Activated CD4-positive, alpha-beta T cell treated with anti-CD3 and anti-CD28 coated beads, Interleukin-2, amount 10 ng/mL, durations not matched to agents 24 days and 14 days (primary cell): ENCODE data around the gene C1GALT1C1. TPM values are rescaled to one million over a fixed set of nuclear protein-coding genes. Genes with fewer than 3 reads are reported as not detected.
"Not testable (repeated sequence)": the region's sequence is repeated elsewhere in the genome, so short reads cannot be mapped to it uniquely, and the experiment has no call there.

Experiments used
- DNase-seq: peaks from one replicate; pipeline ENCODE4 v3.0.0; 2022
- H3K27ac Mint-ChIP-seq: one replicate; pipeline ENCODE4 v1.8.0; 2022; ENCODE audit warnings: mild to moderate bottlenecking, mixed read lengths
- H3K27me3 Mint-ChIP-seq: one replicate; pipeline ENCODE4 v1.8.0; 2022; ENCODE audit warnings: mixed read lengths
- H3K36me3 Mint-ChIP-seq: one replicate; pipeline ENCODE4 v1.8.0; 2022; ENCODE audit warnings: low read depth, mild to moderate bottlenecking, mixed read lengths
- H3K4me1 Mint-ChIP-seq: one replicate; pipeline ENCODE4 v1.8.0; 2021; ENCODE audit warnings: mixed read lengths
- H3K4me3 Mint-ChIP-seq: one replicate; pipeline ENCODE4 v1.8.0; 2022; ENCODE audit warnings: mild to moderate bottlenecking, moderate library complexity, mixed read lengths
- H3K9me3 Mint-ChIP-seq: one replicate; pipeline ENCODE4 v1.8.0; 2021; ENCODE audit warnings: mixed read lengths
- intact Hi-C: fragments of 100-400 bp; cut with micrococcal nuclease; formaldehyde crosslinking; loops from one replicate; pipeline ENCODE4 v1.15.1; 2023
- total RNA-seq: library from RNA; stranded (reverse); gene quantifications from 2 replicates; pipeline ENCODE4 v1.2.3, GENCODE V29; 2022

C1GALT1C1 gene
- 21.1 and 21.7 TPM in 2 replicates for total RNA-seq

GRCh38 chrX:120629667-120630537, at the start of gene C1GALT1C1:
TSS of gene C1GALT1C1 (minus strand) at chrX:120630054. CDS start at chrX:120627166, 2,888 bp downstream.
- intact Hi-C loops, result loop anchor here (1.0 to 2.0 kb wide), 4 partner anchors 26 to 131 kb away; partner anchors contain the start of gene MCTS1
- Mint-ChIP-seq H3K27me3 (no peaks in the 10 kb centered on the region), H3K27ac (peak within 1 kb of the TSS; percentile 97), H3K9me3 (no peaks in the 10 kb centered on the region), H3K4me1 (peaks cover 15% of the 10 kb centered on the region), H3K4me3 (peak within 1 kb of the TSS; percentile 94), H3K36me3 (peaks cover 7% of the 10 kb centered on the region)
- DNase-seq, result peak; percentile 97

- intact Hi-C loops, result loop anchor here (1.0 to 2.0 kb wide), 2 partner anchors 9 to 20 kb away; no protein-coding TSS in a partner anchor
- Mint-ChIP-seq H3K4me3 (no peak overlapping the region), H3K9me3 (peaks cover 15% of the 10 kb centered on the region), H3K36me3 (peaks cover 6% of the 10 kb centered on the region), H3K4me1 (peaks cover 14% of the 10 kb centered on the region), H3K27ac (peak overlapping the region; percentile 75), H3K27me3 (no peaks in the 10 kb centered on the region)
- no peak for DNase-seq
Observed at GRCh38 chrX:120677004-120677652, 47.3 kb upstream of the C1GALT1C1 start.

DNA sequence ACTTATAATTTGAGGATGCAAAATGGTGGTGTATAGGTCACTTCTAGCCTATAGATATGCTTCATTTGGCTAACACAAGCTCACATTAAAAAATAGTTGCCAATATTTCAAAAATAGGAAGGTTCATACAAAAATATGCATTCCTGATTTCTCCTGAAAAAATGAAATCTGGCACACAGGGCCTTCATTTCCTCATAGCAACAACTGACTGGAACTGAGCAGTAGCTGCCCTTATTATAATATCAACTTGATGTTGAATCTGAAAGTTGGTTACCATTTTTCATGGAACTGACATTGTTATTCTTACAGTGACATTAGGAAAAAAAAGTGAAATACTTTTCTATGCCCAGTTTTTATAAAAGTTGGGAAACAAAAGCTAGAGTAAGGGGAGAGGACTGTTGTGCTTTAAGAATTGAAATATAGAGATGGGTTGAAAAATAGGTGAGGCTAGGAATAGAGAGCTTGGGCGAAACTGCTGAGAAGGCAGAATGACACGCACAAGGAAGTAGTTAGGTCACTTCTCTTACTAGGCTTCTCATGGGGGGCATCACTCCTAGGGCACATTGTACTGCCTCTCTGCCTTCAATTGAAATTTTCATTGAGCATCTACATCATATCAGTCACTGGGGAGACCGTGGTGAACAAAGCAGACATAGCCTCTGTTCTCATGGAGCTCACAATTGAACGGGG, 43.1 kb upstream of the C1GALT1C1 start:
- no peak for DNase-seq
- Mint-ChIP-seq H3K9me3 (peaks cover 7% of the 10 kb centered on the region), H3K4me3 (no peak overlapping the region), H3K36me3 (peaks cover 6% of the 10 kb centered on the region), H3K4me1 (peaks cover 10% of the 10 kb centered on the region), H3K27me3 (no peaks in the 10 kb centered on the region), H3K27ac (no peak overlapping the region)
- intact Hi-C loops, result no loop called here

GRCh38 chrX:120672389-120672788, 42.5 kb upstream of the C1GALT1C1 start:
- intact Hi-C loops, result no loop called here
- DNase-seq, result no peak
- Mint-ChIP-seq H3K27me3 (no peaks in the 10 kb centered on the region), H3K36me3 (peaks cover 6% of the 10 kb centered on the region), H3K9me3 (peaks cover 7% of the 10 kb centered on the region), H3K4me1 (peaks cover 10% of the 10 kb centered on the region), H3K4me3 (no peak overlapping the region), H3K27ac (no peak overlapping the region)

- no peak for DNase-seq
- H3K27me3 Mint-ChIP-seq, result no peaks in the 10 kb centered on the region
- peaks cover 5% of the 10 kb centered on the region for H3K9me3 Mint-ChIP-seq
- H3K4me1 Mint-ChIP-seq, result peaks cover 8% of the 10 kb centered on the region
- no peak overlapping the region for H3K27ac Mint-ChIP-seq
- no peak overlapping the region for H3K4me3 Mint-ChIP-seq
- intact Hi-C loops, result no loop called here
- peaks cover 5% of the 10 kb centered on the region for H3K36me3 Mint-ChIP-seq
Observed at GRCh38 chrX:120671963-120672362, 42.1 kb upstream of the C1GALT1C1 start.

GRCh38 chrX:120668357-120668756, 38.5 kb upstream of the C1GALT1C1 start:
- intact Hi-C loops, result no loop called here
- Mint-ChIP-seq H3K4me3 (no peak overlapping the region), H3K27ac (no peak overlapping the region), H3K9me3 (no peaks in the 10 kb centered on the region), H3K27me3 (no peaks in the 10 kb centered on the region), H3K36me3 (no peaks in the 10 kb centered on the region), H3K4me1 (peaks cover 9% of the 10 kb centered on the region)
- no peak for DNase-seq

DNA sequence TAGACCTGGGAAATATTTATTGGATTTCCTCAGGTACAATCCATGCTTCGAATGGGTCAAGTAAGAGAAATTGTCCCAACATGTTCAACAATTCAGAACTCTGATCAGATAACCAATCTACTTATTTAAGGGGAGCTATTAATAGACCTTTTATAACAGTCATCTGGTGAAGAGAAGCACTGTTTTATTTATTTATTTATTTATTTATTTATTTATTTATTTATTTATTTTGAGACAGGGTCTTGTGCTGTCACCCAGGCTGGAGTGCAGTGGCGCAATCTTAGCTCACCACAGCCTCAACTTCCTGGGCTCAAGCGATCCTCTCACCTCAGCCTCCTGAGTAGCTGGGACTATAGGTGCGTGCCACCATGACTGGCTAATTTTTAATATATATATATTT, 34.7 kb upstream of the C1GALT1C1 start:
- intact Hi-C loops, result loop anchor here (1.0 kb wide), 1 partner anchor 166 kb away; no protein-coding TSS in a partner anchor

DNA sequence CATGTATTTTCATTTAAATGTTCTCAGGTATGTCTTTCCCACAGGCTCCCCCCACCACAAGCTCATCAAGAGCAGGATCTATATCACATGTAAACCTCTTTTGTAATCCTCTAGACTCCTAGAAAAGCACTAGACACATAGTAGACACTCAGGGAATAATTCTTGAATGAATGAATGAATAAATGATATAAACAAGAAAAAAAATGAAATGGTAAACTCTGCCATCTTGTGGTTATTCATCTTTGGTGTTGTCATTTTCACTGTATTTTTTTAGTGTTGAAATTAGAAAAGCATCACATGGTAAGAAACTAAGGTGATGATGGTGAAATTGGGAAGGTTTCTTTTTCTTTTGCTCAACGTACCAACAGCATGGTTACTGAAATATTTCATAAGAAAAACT, 34.2 kb upstream of the C1GALT1C1 start:
- H3K27ac Mint-ChIP-seq, result no peak overlapping the region
- H3K4me3 Mint-ChIP-seq, result no peak overlapping the region
- H3K36me3 Mint-ChIP-seq, result no peaks in the 10 kb centered on the region
- H3K4me1 Mint-ChIP-seq, result peaks cover 6% of the 10 kb centered on the region
- DNase-seq, result no peak
- intact Hi-C loops, result loop anchor here (1.0 kb wide), 1 partner anchor 166 kb away; no protein-coding TSS in a partner anchor
- no peaks in the 10 kb centered on the region for H3K9me3 Mint-ChIP-seq
- H3K27me3 Mint-ChIP-seq, result no peaks in the 10 kb centered on the region

More for the DNA sequence above, 34.7 kb upstream of the C1GALT1C1 start:
- DNase-seq, H3K4me1 Mint-ChIP-seq, H3K27ac Mint-ChIP-seq, H3K9me3 Mint-ChIP-seq, H3K36me3 Mint-ChIP-seq, H3K4me3 Mint-ChIP-seq, H3K27me3 Mint-ChIP-seq: not testable (repeated sequence)

- H3K27me3 Mint-ChIP-seq, result no peaks in the 10 kb centered on the region
- H3K9me3 Mint-ChIP-seq, result no peaks in the 10 kb centered on the region
- no peaks in the 10 kb centered on the region for H3K36me3 Mint-ChIP-seq
- DNase-seq, result no peak
- peaks cover 6% of the 10 kb centered on the region for H3K4me1 Mint-ChIP-seq
- no peak overlapping the region for H3K4me3 Mint-ChIP-seq
- no peak overlapping the region for H3K27ac Mint-ChIP-seq
- intact Hi-C loops, result no loop called here
Observed at GRCh38 chrX:120662662-120663061, 32.8 kb upstream of the C1GALT1C1 start.

- intact Hi-C loops, result no loop called here
- Mint-ChIP-seq H3K4me3 (no peak overlapping the region), H3K36me3 (no peaks in the 10 kb centered on the region), H3K9me3 (no peaks in the 10 kb centered on the region), H3K27me3 (no peaks in the 10 kb centered on the region), H3K4me1 (peaks cover 6% of the 10 kb centered on the region), H3K27ac (no peak overlapping the region)
- no peak for DNase-seq
Observed at GRCh38 chrX:120660637-120661036, 30.8 kb upstream of the C1GALT1C1 start.

DNA sequence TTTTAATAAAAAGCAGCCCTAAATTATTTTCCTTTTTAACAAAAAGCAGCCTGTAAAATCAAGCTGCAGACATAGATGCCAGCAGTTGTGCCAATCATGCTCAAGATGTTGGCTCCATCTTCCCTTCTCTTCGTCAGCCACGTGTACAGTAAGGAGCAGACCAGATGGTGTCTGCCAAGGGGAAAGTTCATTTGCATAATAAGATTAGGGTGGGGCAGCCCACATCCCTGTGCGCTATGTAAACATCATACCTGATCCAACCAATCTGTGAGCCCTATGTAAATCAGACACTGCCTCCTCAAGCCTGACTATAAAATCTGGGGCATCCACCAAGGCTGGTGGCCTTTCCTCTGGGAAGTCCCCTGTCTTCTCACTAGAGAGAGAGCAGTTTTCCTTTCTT, 23.1 kb upstream of the C1GALT1C1 start:
- Mint-ChIP-seq H3K9me3 (peaks cover 3% of the 10 kb centered on the region), H3K4me3 (no peak overlapping the region), H3K36me3 (no peaks in the 10 kb centered on the region), H3K4me1 (peaks cover 3% of the 10 kb centered on the region), H3K27me3 (no peaks in the 10 kb centered on the region), H3K27ac (no peak overlapping the region)
- intact Hi-C loops, result no loop called here
- no peak for DNase-seq

DNA sequence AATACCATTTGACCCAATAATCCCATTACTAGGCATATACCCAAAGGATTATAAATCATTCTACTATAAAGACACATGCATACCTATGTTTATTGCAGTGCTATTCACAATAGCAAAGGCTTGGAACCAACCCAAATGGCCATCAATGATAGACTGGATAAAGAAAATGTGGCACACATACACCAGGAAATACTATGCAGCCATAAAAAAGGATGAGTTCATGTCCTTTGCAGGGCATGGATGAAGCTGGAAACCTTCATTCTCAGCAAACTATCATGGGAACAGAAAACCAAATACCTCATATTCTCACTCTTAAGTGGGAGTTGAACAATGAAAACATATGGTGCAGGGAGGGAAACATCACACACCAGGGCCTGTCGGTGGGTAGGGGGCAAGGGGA, 22.4 kb upstream of the C1GALT1C1 start:
- H3K4me3 Mint-ChIP-seq, H3K9me3 Mint-ChIP-seq, H3K4me1 Mint-ChIP-seq, DNase-seq, H3K27ac Mint-ChIP-seq, intact Hi-C loops, H3K27me3 Mint-ChIP-seq, H3K36me3 Mint-ChIP-seq: not testable (repeated sequence)

DNA sequence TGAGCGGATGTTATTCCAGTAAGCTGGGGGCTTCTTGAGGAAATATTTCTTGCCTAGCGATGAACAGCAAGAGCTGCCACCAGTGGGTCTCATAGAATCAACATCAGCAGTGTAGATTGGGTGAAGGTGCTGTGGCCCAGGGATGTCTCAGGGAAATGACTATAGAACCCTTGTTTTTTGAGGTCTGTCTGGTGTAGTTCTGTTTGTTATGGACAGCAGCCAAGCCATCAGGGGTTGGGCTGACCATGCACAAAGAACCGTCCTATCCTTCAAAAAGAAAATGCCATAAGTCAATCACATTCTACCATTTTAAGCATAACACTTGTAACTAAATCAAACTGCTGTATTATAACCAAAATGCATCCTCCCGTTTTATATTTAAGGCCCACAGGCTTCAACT, 17.3 kb upstream of the C1GALT1C1 start:
- H3K27me3 Mint-ChIP-seq, result no peaks in the 10 kb centered on the region
- no peak overlapping the region for H3K27ac Mint-ChIP-seq
- H3K36me3 Mint-ChIP-seq, result no peaks in the 10 kb centered on the region
- H3K9me3 Mint-ChIP-seq, result peaks cover 6% of the 10 kb centered on the region
- H3K4me3 Mint-ChIP-seq, result no peak overlapping the region
- DNase-seq, result no peak
- H3K4me1 Mint-ChIP-seq, result no peaks in the 10 kb centered on the region
- intact Hi-C loops, result no loop called here

- no peak overlapping the region for H3K4me3 Mint-ChIP-seq
- no peak for DNase-seq
- H3K4me1 Mint-ChIP-seq, result no peaks in the 10 kb centered on the region
- intact Hi-C loops, result no loop called here
- no peaks in the 10 kb centered on the region for H3K36me3 Mint-ChIP-seq
- no peaks in the 10 kb centered on the region for H3K27me3 Mint-ChIP-seq
- peaks cover 3% of the 10 kb centered on the region for H3K9me3 Mint-ChIP-seq
- H3K27ac Mint-ChIP-seq, result no peak overlapping the region
Observed at GRCh38 chrX:120642871-120643270, 13.0 kb upstream of the C1GALT1C1 start.
